ENCODE data around the gene OTOP1. TPM values are rescaled to one million over a fixed set of nuclear protein-coding genes. Genes with fewer than 3 reads are reported as not detected.

The OTOP1 gene
- total and polyA plus RNA-seq, 2 donors (not counting 1 experiment from before 2014, with no cell fraction given), result not detected

GRCh38 chr4:4274226-4274625 lies 47.5 kb upstream of the OTOP1 start:
- POLR2A ChIA-PET, result no interaction called here

GRCh38 chr4:4271912-4272311 lies 45.2 kb upstream of the OTOP1 start:
- H3K4me1 Mint-ChIP-seq, result no peaks in the 10 kb centered on the region

More at GRCh38 chr4:4274226-4274625, 47.5 kb upstream of the OTOP1 start:
- no peaks in the 10 kb centered on the region for H3K27me3 ChIP-seq (replicated peaks in 1 of 4; ENCODE audit: control extremely low read depth in 1 of 4, control insufficient read depth in 3 of 4, insufficient read depth in 4 of 4, low read length in 3 of 4)
- no peak overlapping the region for H2AFZ ChIP-seq (ENCODE audit: insufficient read depth, low read depth, low read length, poor library complexity, severe bottlenecking)
- Mint-ChIP-seq H3K27ac (no peak overlapping the region), H3K4me3 (no peak overlapping the region), H3K27me3 (no peaks in the 10 kb centered on the region), H3K4me1 (no peaks in the 10 kb centered on the region), H3K9me3 (ENCODE audit: insufficient read depth) (no peaks in the 10 kb centered on the region)
- H3K4me1 ChIP-seq (ENCODE audit: control insufficient read depth in 2 of 2, insufficient read depth in 2 of 2, low read length in 2 of 2), result no peaks in the 10 kb centered on the region
- 96% methylated on average over 12 of the region's 14 CpGs for WGBS (ENCODE audit: insufficient coverage)
- DNase-seq (no peak), ATAC-seq (ENCODE audit: low read depth) (no peak)
- no peak overlapping the region for H3K27ac ChIP-seq (ENCODE audit: low read length in 2 of 2)
- no peaks in the 10 kb centered on the region for H4K20me1 ChIP-seq (ENCODE audit: control insufficient read depth, insufficient read depth, low read length, poor library complexity, severe bottlenecking)
- no peak overlapping the region for H3K9ac ChIP-seq (ENCODE audit: low read length)
- H3K4me3 ChIP-seq (ENCODE audit: control extremely low read depth in 1 of 5, extremely low read depth in 1 of 5, insufficient read depth in 1 of 5, low read depth in 2 of 5, low read length in 4 of 5), result no peak overlapping the region
- TF ChIP-seq EZH2 (IDR thresholded peaks at IDR 0.05; ENCODE audit: borderline replicate concordance, insufficient read depth, low read depth, low read length, poor library complexity, severe bottlenecking), result no peak
- no peak for TF ChIP-seq CTCF (IDR thresholded peaks at IDR 0.05)
- peaks cover 0 to 57% of the 10 kb centered on the region in 2 experiments for H3K36me3 ChIP-seq (replicated peaks in 1 of 2; ENCODE audit: control extremely low read depth in 1 of 2, control insufficient read depth in 1 of 2, extremely low read depth in 1 of 2, insufficient read depth in 2 of 2, low read length in 1 of 2)
- CTCF ChIA-PET, result no interaction called here
- intact Hi-C loops (cut with micrococcal nuclease), result no loop called here
- H3K9me3 ChIP-seq (ENCODE audit: control extremely low read depth in 1 of 3, control insufficient read depth in 2 of 3, insufficient read depth in 1 of 3, low read length in 2 of 3), result no peaks in the 10 kb centered on the region
- H3K79me2 ChIP-seq (ENCODE audit: control insufficient read depth, insufficient read depth, low read length), result no peaks in the 10 kb centered on the region
- H3K4me2 ChIP-seq (replicated peaks; ENCODE audit: low read depth, low read length, poor library complexity, severe bottlenecking), result no peak overlapping the region

More at GRCh38 chr4:4271912-4272311, 45.2 kb upstream of the OTOP1 start:
- Histone ChIP-seq H3K27me3 (replicated peaks in 1 of 4; ENCODE audit: control extremely low read depth in 1 of 4, control insufficient read depth in 3 of 4, insufficient read depth in 4 of 4, low read length in 3 of 4) (no peaks in the 10 kb centered on the region), H4K20me1 (ENCODE audit: control insufficient read depth, insufficient read depth, low read length, poor library complexity, severe bottlenecking) (no peaks in the 10 kb centered on the region), H3K4me3 (ENCODE audit: control extremely low read depth in 1 of 5, extremely low read depth in 1 of 5, insufficient read depth in 1 of 5, low read depth in 2 of 5, low read length in 4 of 5) (no peak overlapping the region), H3K27ac (ENCODE audit: low read length in 2 of 2) (no peak overlapping the region), H3K4me1 (ENCODE audit: control insufficient read depth in 2 of 2, insufficient read depth in 2 of 2, low read length in 2 of 2) (no peaks in the 10 kb centered on the region), H3K79me2 (ENCODE audit: control insufficient read depth, insufficient read depth, low read length) (no peaks in the 10 kb centered on the region), H3K36me3 (replicated peaks in 1 of 2; ENCODE audit: control extremely low read depth in 1 of 2, control insufficient read depth in 1 of 2, extremely low read depth in 1 of 2, insufficient read depth in 2 of 2, low read length in 1 of 2) (peaks cover 0 to 48% of the 10 kb centered on the region in 2 experiments), H3K4me2 (replicated peaks; ENCODE audit: low read depth, low read length, poor library complexity, severe bottlenecking) (no peak overlapping the region), H3K9me3 (ENCODE audit: control extremely low read depth in 1 of 3, control insufficient read depth in 2 of 3, insufficient read depth in 1 of 3, low read length in 2 of 3) (no peaks in the 10 kb centered on the region), H3K9ac (ENCODE audit: low read length) (no peak overlapping the region), H2AFZ (ENCODE audit: insufficient read depth, low read depth, low read length, poor library complexity, severe bottlenecking) (no peak overlapping the region)
- DNase-seq (no peak), ATAC-seq (ENCODE audit: low read depth) (no peak)
- no peak overlapping the region for H3K4me3 Mint-ChIP-seq
- no peak overlapping the region for H3K27ac Mint-ChIP-seq
- ChIA-PET CTCF (no interaction called here), POLR2A (no interaction called here)
- no peaks in the 10 kb centered on the region for H3K9me3 Mint-ChIP-seq (ENCODE audit: insufficient read depth)
- no peaks in the 10 kb centered on the region for H3K27me3 Mint-ChIP-seq
- intact Hi-C loops (cut with micrococcal nuclease), result no loop called here
- TF ChIP-seq EZH2 (IDR thresholded peaks at IDR 0.05; ENCODE audit: borderline replicate concordance, insufficient read depth, low read depth, low read length, poor library complexity, severe bottlenecking), result no peak
- TF ChIP-seq CTCF (IDR thresholded peaks at IDR 0.05), result no peak
- 100% methylated on average over 3 of the region's 10 CpGs for WGBS (ENCODE audit: insufficient coverage)

Measured in B cell (primary cell).